HG03108 (cell line): Measurements from ENCODE around the gene RAB11FIP4.

Experiments
- ATAC-seq: cut with Tn5 transposase; IDR thresholded peaks from one replicate; pipeline ENCODE4 v1.9.1; 2021; ENCODE audit warnings: moderate library complexity; ENCODE audit not compliant: unreplicated experiment

Gene RAB11FIP4

DNA sequence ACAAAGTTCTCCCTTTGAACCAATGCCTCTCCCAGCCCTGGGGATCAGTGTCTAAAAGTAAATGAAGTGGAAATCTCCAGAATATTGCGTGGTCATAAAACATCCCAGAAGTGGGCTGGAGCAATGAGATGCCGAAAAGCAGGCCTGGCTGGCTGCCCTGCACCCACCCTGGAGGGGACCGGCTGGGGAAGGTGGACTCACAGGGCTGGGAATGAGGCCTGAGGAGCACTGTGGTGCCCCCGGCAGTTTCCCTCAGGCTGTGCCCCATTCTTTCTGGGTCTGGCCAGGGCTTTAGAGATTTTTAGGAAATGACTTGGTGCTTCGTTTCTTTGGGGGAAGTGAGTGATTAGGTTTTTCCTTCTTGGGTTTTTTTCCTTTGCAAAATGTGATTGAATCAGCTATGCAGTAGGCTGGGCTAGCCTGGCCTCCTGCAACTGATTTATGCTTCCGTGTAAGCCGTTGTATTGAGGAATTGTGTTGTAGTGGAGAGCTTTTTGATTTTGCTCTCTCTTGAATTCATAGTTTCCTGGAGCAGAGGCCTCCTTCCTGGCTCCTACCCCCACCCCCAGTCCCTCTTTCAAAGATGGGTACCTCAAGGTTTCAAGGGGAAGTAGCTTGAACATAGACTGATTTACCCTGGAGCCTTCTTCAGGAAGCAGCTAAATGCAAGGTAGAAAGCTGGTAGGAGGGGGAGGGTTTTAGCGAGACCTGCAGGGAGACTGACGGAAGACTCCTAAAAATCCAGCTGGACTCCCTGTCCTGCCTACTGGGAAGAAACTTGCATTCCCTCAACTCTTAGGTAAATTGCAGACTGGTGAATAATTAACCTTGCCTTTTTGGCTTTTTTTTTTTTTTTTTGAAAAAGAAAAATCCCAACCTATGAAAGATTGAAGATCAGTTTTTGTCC, 170.2 kb downstream of the RAB11FIP4 start:
- ATAC-seq: no peak

DNA sequence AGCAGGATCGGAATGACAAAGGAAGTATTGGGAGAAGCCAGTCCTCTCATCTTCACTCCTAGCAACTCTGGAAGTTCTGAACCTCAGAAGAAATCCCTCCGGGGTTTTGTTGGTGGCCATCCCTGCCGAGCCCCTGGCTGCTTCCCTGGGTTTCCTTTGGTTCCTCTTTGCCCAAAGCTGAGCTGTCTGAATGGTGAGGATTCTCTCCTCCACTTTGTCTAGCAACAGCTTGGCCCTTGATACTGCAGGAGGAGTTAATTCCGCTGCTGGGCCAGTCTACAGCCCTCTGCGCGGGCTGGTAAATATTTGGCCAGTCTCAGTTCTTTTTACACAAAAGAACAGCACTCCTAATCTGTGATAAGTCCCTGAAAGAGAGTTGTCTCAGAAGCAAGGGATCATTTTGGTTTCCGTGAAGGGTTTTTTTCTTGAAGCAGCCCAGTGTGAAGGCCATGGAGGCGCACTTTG, 170.9 kb downstream of the RAB11FIP4 start:
- no peak for ATAC-seq

DNA sequence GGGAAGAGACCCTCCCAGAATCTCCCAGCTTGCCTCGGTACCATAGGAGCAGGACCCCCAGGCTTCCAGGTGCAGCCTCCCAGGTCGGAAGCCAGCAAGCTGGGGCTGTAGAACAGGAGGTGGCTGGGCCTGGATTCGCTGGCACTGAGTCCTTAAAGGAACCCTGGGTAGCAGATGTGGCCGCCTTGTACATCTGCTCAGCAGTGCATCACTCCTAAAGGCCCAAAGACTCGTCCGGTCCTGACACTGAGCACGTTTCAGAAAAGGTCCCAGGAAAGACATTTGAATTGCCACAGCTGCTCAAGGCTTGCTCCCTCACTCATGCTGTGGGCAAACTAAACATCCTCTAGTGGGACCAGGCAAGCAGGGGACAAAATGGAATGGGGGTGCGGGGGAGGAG, 172.8 kb downstream of the RAB11FIP4 start:
- ATAC-seq: no peak

- ATAC-seq: no peak
Observed at GRCh38 chr17:31564883-31565301, 173.4 kb downstream of the RAB11FIP4 start.

DNA sequence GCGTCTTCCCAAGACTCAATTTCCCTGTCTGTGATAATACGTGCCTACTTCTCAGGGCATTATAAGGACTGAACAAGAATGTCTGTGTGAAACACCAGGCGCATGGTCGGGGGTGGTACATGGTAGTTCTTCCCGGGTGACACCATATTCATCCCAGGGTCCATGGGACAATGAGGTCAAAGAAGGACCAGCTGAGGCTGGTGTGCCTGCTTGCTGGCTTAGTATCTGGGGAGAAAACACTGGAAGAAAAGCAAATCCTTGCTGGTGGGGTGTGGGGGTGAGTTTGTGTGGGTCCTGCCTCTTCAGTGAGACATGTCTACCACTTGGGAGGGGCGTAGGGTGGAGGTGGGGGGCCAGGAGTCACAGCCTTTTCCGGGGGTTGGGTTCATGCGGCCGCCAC, 174.2 kb downstream of the RAB11FIP4 start:
- no peak for ATAC-seq

- no peak for ATAC-seq
Observed at GRCh38 chr17:31566247-31566991, 174.9 kb downstream of the RAB11FIP4 start.

- no peak for ATAC-seq
Observed at GRCh38 chr17:31566992-31567373, 175.5 kb downstream of the RAB11FIP4 start.

- no peak for ATAC-seq
Observed at GRCh38 chr17:31568121-31568520, 176.6 kb downstream of the RAB11FIP4 start.

DNA sequence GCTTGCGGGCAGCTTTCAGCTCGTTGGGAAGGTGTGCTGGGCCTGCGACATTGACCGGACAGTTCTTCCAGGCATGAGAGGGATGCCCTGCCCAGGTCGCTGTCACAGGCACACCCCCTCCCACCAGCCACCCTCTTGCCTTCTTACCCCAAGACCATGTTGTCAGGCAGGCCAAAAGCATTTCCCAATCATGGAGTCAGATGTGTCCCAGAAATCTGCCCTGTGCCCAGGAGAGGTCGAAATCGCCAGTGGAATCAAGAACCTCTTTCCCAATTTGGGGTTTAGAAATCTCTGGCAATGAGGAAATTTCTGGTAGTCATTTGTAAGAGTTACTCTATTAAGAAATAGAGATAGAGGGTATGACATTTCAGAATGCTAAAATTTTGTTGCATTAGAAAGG, 177.1 kb downstream of the RAB11FIP4 start:
- ATAC-seq: no peak

DNA sequence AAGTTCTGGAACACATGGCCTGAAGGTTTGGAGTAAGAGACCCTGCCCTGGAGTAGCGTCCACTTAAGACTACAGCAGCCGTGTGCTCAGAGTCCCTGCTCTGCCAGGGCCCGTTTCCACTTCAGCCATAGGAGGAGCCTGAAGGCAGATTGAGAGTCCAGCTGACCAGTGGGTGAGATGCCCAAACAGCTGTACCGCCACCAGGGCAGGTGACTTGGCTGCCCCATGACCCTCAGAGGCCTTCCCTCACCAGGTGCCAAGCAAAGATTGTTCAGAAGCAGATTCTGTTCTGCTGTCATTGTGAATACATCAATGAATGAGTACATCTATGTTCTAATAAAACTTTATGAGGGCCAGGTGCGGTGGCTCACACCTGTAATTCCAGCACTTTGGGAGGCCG, 178.8 kb downstream of the RAB11FIP4 start:
- no peak for ATAC-seq

DNA sequence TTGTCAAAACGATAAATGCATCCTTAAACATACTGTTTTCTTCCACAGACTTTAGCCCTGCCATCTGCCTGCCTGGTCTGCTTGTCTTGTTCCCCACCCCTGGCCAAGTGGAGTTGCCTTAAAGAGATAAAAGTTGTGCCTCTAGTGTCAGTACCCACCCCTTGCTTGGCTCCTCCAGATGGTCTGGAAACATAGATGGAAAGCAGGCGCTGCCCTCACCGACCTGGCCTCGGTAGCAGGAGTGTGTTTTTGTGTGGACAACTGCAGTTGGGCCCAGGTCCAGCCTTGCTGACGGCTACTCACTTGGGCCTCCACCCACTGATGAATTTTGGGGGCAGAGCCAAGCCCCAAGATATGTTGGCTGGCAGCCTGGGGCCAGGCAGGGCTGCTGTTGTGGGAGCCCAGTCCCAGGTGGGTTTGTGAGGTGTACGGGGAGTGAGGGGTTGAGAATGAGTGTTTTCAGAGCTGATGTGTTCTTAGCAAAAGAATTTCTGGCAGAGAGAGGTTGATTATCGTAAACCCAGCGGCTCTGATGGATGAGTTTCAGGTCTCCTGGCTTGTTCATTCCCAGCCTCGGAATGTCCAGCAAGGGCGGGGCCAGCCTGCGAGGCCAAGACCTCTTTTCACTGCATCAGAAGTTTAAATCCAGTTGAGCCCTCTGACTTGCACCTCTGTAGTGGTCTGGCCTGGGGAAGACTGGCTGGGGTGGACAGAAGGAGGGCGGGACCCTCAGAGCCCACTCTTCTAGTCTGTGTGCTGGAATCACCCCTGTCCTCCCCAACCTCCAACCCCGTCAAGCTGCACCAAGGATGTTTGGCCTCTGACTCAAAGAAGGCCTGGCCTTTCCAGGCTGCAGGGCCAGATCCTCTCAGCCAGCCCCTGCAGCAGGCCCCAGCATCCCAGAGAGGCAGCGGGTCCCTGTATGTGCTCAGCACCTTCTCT, 179.7 kb downstream of the RAB11FIP4 start:
- ATAC-seq: no peak

DNA sequence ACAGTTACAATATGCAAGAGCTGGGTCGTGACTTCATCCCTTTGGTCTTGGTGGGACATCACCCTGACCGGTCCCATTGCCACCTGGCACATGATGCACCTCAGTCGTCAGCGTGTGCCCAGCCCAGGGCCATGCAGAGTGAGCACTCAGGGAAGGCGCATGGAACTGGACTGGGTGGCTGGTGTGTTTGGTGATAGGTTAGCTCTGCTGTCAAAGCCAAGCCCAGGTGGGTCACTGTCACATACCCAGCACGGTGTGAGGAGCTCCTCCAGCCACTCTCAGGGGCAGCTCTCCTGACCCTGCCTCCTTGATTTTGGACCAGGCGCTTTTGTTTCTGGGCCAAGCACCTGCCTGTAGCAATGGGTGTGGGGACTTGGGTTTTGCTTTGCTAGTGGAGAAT, 180.9 kb downstream of the RAB11FIP4 start:
- no peak for ATAC-seq

GRCh38 chr17:31573047-31573446, 181.6 kb downstream of the RAB11FIP4 start:
- ATAC-seq: no peak

DNA sequence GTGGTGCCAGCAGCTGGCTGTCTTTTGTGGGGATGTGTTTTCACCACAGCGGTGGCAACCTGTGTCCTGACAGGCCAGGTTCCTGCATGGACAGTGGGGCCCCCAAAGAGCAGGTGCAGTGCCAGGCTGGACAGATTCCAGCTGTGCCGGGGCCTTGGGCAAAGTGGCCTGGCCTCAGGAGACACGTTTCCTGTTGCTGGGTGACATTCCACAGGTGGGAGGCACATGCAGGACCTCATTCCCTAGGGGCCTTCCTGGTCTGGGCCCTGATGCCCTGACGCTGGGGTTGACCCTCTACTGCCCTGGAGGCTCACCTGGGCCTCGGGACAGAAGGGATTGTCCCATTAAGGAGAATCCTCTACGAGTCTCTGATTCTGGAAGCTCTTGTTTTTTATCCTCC, 182.4 kb downstream of the RAB11FIP4 start:
- ATAC-seq: no peak

DNA sequence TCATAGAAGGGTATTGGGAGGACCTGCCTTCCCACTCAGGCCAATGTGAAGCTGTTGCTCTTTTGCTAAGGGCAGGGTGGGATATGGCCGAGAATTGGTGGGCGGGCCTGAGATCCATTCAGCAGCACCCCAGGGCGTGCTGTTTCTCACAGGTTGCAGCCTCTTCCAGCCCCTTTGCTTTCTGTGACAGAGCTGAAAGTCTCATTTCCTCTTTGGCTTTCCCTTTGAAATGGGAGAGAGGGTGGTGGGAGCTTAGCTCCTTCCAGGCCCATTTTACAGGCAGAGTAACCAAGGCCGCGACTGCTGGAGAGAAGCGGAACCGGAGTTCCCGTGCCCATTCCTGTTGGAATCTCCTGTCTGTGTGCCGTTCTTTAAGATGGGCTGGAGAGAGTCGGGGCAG, 183.0 kb downstream of the RAB11FIP4 start:
- no peak for ATAC-seq

DNA sequence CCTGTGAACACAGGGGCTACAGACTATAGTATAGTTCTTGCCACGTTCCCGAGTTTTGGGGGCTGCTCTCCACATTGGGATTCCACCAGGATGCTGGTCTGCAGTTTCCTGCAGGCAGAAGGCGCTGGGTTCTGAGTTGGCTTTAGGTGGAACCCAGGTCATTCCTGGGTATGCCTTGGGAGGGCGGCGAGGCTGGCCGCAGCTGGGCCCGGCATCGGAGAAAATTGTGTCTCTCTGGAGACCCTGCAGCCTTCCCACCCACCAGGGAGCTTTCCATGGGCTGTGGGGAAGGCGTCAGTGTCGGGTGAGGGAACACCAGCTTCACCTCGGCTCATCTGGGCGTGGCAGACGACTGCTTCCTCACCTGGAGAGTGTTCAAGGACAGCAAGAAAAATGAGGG, 183.6 kb downstream of the RAB11FIP4 start:
- ATAC-seq: no peak

GRCh38 chr17:31579265-31579664, 187.8 kb downstream of the RAB11FIP4 start:
- ATAC-seq: no peak

DNA sequence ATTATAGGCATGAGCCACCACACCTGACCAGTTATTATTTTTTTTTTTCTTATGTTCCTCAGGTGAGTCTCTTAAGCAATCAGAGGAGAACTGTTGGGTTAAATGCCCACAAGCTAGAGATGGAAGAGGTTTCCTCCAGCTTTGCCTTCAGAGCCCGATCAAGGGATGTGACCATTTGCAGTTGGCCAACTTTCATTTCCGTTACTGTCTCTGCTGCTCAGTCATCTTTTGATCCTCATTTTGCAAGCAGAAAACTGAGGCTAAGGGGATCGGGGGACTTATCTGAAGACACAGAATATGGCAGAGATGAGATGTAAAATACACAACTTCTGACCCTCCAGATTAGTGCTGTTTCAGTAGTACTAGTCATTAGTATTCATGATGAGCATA, 188.8 kb downstream of the RAB11FIP4 start:
- ATAC-seq: no peak

GRCh38 chr17:31580706-31581490, 189.4 kb downstream of the RAB11FIP4 start:
- ATAC-seq: no peak

DNA sequence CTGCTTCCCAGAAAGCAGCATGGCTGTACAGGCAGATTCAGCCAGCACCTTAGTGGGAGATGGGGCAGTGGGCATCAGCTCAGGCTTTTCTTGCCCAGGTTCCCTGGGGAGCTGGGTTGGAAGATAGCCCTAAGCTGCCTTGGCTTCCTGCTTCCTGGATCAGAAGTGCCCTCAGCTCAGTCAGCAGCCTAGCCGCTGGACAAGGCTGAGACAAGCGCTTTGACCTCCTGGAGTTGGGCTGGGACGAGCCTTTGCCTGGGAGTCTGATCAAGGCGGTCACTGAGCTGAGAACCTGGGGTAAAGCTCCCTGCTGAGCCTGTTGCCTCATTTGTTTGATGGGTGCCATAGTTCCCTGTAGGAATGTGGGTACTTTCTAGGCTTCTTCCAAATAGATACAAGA, 190.0 kb downstream of the RAB11FIP4 start:
- no peak for ATAC-seq
